ENCODE results near the gene SLC7A8. TPM values are rescaled to one million over a fixed set of nuclear protein-coding genes. Genes with fewer than 3 reads are reported as not detected.

The SLC7A8 gene
- total RNA-seq, 3 donors from 2014 or later: 0.81 to 1.5 (median 1.4) TPM

DNA sequence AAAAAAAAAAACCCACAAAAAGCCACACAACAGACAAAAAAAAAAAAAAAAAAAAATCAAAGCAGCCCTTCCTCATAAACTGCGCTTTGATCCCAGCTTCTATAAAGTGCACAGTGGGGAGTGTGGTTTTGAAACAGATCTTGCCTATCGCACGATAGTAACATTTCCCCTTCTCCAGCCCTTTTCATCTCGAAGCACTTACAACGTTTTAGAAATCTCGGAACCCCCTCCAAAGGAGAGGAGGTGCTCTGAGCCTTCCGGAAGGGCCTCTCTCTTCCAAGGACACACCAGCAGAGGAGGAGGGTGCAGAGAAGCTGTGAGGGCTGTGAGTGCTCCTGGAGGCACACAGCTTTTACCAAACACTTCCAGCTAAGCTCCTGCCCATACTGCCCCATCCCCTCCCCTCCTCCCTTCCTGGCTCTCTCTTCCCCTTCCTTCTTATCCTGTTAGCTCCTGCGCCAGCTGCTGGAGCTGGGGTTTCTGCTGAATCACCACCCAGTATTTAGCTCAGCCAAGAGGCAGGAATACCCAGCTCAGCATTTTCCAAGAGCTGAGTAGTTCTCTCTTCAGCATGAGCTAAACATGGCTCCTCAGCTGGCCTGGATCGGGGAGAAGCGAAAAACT lies 28.4 kb downstream of the SLC7A8 start:
- DNase-seq (no peak), ATAC-seq (no peak)
- H3K4me3 Mint-ChIP-seq: no peak overlapping the region
- peaks cover 24% of the 10 kb centered on the region for H3K4me1 Mint-ChIP-seq (ENCODE audit: low read depth)
- no peaks in the 10 kb centered on the region for H3K36me3 Mint-ChIP-seq (ENCODE audit: insufficient read depth)
- H3K9me3 Mint-ChIP-seq: no peaks in the 10 kb centered on the region
- peaks cover 9% of the 10 kb centered on the region for H3K27me3 Mint-ChIP-seq (ENCODE audit: low read depth)

DNA sequence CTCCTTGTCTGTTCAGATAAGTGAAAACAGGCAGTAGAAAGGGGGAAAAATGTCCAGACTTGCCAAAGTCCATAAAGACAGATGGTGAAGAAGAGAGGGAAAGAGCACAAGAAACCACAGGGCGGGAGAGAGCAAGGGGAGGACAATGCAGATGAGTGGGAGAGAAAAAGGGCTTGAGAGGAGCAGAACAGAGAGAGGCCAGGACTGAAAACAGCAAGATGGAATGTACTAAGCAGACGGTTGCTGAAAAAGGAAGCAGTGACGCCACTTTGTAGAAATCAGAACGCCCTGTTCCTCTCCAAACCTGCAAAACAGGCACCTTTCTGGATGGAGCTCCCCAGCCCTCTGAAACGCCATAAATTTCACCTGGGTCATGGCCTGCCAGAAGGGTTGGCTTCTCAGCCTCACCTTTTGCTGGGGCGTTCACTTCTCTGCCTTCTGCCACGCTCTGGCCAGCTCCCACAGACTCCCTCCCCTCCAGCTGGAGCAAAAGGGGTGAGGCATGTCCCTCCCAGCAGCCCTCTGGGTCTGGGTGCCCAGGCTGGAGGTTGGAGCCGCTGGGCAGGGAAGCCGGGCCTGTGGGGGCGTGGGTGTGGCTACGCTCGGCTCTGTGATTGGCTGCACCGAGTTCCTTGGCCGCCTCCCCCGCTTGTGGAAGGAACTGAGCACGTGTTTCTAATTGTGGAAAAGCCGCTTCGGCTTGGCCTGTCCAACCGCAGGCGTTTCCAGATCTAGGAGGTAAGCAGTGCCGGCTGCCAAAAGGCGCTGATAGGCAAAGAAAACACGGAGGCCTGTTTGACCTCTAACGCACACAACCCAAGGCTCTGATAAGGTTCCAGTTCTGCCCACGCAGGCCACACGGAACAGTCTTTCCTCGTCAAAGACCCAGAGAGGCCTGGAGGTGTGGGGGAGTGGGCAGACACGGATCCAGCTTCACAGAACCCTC lies 29.3 kb downstream of the SLC7A8 start:
- ATAC-seq (no peak), DNase-seq (no peak)
- peaks cover 24% of the 10 kb centered on the region for H3K4me1 Mint-ChIP-seq (ENCODE audit: low read depth)
- H3K27me3 Mint-ChIP-seq (ENCODE audit: low read depth): peaks cover 8% of the 10 kb centered on the region
- no peaks in the 10 kb centered on the region for H3K9me3 Mint-ChIP-seq
- H3K4me3 Mint-ChIP-seq: peak overlapping the region; percentile 30
- H3K36me3 Mint-ChIP-seq (ENCODE audit: insufficient read depth): no peaks in the 10 kb centered on the region

DNA sequence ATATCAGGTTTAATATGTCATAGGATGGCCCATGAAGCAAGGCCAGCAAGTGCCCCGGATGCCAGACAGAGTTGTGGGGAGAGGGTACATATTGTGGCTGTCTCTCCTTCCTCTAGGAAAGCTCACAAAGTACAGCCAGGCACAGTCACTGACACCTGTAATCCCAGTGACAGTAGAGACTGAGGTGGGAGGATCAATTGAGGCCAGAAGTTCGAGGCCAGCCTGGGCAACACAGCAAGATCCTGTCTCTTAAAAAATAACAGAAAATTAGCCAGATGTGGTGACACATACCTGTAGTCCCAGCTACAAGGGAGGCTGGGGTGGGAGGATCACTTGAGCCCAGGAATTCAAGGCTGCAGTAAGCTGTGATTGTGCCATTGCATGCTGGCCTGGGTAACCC lies 32.1 kb downstream of the SLC7A8 start:
- ATAC-seq: no peak
- Mint-ChIP-seq H3K4me3 (no peak overlapping the region), H3K9me3 (no peaks in the 10 kb centered on the region), H3K36me3 (ENCODE audit: insufficient read depth) (no peaks in the 10 kb centered on the region), H3K4me1 (ENCODE audit: low read depth) (peaks cover 23% of the 10 kb centered on the region), H3K27me3 (ENCODE audit: low read depth) (peaks cover 14% of the 10 kb centered on the region)
- DNase-seq: no peak

DNA sequence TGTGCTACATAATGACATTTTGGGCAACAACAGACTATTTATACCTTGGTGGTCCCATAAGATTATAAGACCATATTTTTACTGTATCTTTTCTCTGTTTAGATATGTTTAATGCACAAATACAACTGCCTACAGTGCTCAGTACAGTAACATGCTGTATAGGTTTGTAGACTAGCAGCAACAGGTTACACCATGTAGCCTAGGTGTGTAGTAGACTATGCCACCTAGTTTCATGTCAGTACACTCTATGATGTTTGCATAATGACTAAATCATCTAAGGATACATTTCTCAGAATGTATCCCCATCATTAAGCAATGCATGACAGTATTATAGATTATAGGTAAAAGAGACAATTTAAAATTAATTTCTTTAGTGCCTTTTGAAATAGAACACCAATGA lies 33.7 kb downstream of the SLC7A8 start:
- Mint-ChIP-seq H3K27me3 (ENCODE audit: low read depth) (peaks cover 20% of the 10 kb centered on the region), H3K36me3 (ENCODE audit: insufficient read depth) (no peaks in the 10 kb centered on the region), H3K9me3 (no peaks in the 10 kb centered on the region), H3K4me3 (no peak overlapping the region), H3K4me1 (ENCODE audit: low read depth) (peaks cover 13% of the 10 kb centered on the region)
- ATAC-seq: no peak
- no peak for DNase-seq

DNA sequence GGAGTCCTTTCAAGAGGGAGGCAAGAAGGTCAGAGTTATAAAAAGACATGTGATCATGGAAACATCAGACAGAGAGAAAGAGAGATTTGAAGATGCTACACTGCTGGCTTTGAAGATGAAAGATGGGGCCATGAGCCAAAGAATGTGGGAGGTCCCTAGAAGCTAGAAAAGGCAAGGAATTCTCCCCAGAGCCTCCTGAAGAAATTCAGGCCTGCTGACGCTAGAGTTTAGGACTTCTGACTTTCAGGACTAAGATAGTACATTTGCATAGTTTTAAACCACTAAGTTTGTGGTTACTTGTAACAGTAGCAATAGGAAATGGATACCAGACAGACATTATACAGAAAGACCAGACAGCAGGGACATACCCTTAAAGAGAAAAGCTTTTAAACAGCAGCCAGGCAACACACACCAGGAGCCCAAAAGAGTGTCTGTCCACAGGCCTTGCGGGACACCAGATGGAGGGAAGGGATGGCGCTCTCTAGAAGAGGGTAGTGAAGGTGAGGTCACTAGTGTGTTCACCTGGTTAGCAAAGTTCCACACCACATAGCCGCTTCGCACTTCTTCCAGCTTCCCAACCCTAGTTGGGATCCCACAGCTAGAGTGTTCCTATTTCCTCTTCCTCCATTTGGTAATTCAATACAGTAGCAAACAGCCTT lies 34.7 kb downstream of the SLC7A8 start:
- H3K4me3 Mint-ChIP-seq: no peak overlapping the region
- no peaks in the 10 kb centered on the region for H3K9me3 Mint-ChIP-seq
- H3K4me1 Mint-ChIP-seq (ENCODE audit: low read depth): peaks cover 7% of the 10 kb centered on the region
- DNase-seq: no peak
- H3K36me3 Mint-ChIP-seq (ENCODE audit: insufficient read depth): no peaks in the 10 kb centered on the region
- ATAC-seq: no peak
- H3K27me3 Mint-ChIP-seq (ENCODE audit: low read depth): peaks cover 20% of the 10 kb centered on the region

DNA sequence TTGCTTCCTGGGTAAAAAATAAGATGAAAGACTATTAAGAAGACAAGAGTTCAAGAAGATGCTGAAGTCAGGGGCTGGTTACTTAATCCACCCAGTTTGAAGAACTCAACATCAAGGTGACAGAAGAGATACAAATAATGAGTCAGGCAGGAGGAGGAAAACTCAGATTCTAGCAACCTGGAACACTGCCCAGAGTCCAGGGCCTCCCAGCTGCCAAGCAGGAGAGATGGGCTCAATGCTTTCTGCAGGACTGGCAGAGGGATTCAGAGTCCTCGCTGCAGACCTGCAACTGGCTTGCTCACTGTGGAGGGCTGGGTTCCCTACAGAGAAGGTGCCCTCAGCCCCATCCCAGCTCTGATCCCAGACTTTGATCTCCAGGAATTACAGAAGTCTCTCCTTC lies 35.8 kb downstream of the SLC7A8 start:
- H3K27me3 Mint-ChIP-seq (ENCODE audit: low read depth): peaks cover 20% of the 10 kb centered on the region

DNA sequence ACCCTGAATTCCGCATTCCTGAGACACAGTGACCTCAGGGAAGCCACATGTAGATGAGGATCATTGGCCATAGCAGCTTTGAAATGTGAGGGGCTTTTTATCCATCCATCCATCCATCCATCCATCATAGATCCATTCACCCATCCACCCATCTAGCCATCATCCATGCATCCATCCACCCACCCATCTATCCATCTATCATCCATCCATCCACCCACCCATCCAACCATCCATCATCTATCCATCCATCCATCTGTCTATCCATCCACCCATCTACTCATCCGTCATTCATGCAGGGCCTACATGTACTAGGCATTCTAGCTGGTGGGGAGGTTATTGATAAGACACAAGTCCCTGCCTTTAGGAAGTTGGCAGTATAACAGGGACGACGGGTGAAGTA lies 36.5 kb downstream of the SLC7A8 start:
- Mint-ChIP-seq H3K4me3 (no peak overlapping the region), H3K4me1 (ENCODE audit: low read depth) (no peaks in the 10 kb centered on the region), H3K9me3 (no peaks in the 10 kb centered on the region), H3K27me3 (ENCODE audit: low read depth) (peaks cover 20% of the 10 kb centered on the region), H3K36me3 (ENCODE audit: insufficient read depth) (no peaks in the 10 kb centered on the region)
- no peak for DNase-seq
- ATAC-seq: no peak

More for the DNA sequence above, 35.8 kb downstream of the SLC7A8 start:
- Mint-ChIP-seq H3K9me3 (no peaks in the 10 kb centered on the region), H3K4me1 (ENCODE audit: low read depth) (no peaks in the 10 kb centered on the region), H3K4me3 (no peak overlapping the region), H3K36me3 (ENCODE audit: insufficient read depth) (no peaks in the 10 kb centered on the region)
- no peak for ATAC-seq
- DNase-seq: no peak

DNA sequence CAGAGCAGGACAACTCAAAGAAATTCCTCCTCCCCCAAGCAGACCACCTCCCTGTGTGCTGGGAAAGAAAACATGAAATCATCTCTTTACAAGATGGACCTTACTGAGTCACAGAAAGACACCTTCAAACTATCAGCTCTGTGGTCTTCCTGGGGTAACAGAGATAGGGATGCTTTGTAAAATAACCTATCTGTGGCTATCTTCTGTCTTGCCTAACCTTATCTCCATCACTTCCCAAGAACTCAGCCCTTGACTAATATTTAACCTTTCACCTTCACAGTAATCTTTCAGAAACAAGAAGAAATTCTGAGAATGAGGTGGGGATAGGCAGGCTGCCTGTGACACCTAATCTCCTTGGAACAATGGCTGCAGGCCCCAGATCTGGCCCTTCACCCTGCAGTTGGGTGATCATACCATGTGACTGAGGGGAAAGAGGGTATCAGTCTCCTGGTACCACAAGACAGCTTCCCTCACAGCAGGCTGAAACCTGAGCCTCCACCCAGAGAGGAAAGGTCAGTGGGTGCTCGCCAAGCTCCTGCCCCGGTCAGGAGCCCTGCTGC lies 37.0 kb downstream of the SLC7A8 start:
- H3K9me3 Mint-ChIP-seq: no peaks in the 10 kb centered on the region
- H3K27me3 Mint-ChIP-seq (ENCODE audit: low read depth): peaks cover 20% of the 10 kb centered on the region
- no peak overlapping the region for H3K4me3 Mint-ChIP-seq
- no peaks in the 10 kb centered on the region for H3K4me1 Mint-ChIP-seq (ENCODE audit: low read depth)
- DNase-seq (no peak), ATAC-seq (no peak)
- no peaks in the 10 kb centered on the region for H3K36me3 Mint-ChIP-seq (ENCODE audit: insufficient read depth)

DNA sequence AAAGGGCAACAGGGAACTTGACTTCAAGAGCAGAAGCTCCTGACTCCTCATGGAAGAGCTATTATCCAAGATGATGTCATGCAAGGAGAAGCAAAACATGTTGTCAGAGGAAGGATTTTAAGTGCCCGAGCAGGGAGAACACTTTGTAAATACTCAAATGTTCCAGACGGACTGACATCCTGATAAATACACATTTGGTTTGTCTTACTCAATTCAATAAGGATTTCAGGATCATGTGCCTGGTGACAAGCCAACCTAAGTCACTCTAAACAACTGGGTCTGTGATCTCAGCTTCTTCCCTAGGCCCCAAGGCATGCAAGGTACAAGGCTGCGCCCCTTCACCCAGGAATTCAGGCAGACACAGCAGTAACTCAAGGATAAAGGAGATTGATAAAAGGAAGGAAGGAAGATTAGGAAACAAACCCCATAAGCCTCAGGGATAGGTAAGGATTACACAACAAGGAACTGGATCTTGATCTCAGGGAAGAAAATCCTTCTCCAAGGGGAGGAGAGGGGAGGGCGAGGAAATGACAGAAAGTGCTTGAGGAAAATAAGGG lies 37.6 kb downstream of the SLC7A8 start:
- H3K36me3 Mint-ChIP-seq (ENCODE audit: insufficient read depth): no peaks in the 10 kb centered on the region
- H3K9me3 Mint-ChIP-seq: no peaks in the 10 kb centered on the region
- DNase-seq (no peak), ATAC-seq (no peak)
- H3K4me1 Mint-ChIP-seq (ENCODE audit: low read depth): no peaks in the 10 kb centered on the region
- peaks cover 18% of the 10 kb centered on the region for H3K27me3 Mint-ChIP-seq (ENCODE audit: low read depth)
- no peak overlapping the region for H3K4me3 Mint-ChIP-seq

DNA sequence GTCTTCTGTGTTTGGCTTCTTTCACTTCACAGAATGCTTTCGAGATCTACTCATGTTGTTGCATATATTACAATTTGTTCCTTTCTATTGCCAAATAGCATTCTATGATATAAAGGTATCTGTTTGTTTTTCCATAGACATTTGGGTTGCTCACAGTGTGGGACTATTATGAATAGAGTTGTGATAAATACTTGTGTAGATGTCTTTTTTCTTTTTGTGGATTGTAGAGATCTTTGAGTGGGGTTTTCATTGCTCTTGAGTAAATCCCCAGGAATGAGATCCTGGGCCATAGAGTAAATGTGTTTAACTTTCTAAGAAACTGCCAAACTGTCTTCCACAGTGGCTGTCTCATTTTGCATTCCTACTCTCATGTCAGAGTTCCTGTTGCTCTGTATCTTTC lies 39.5 kb downstream of the SLC7A8 start:
- Mint-ChIP-seq H3K9me3 (no peaks in the 10 kb centered on the region), H3K27me3 (ENCODE audit: low read depth) (peaks cover 12% of the 10 kb centered on the region), H3K4me1 (ENCODE audit: low read depth) (no peaks in the 10 kb centered on the region), H3K36me3 (ENCODE audit: insufficient read depth) (no peaks in the 10 kb centered on the region), H3K4me3 (no peak overlapping the region)
- no peak for ATAC-seq
- no peak for DNase-seq

DNA sequence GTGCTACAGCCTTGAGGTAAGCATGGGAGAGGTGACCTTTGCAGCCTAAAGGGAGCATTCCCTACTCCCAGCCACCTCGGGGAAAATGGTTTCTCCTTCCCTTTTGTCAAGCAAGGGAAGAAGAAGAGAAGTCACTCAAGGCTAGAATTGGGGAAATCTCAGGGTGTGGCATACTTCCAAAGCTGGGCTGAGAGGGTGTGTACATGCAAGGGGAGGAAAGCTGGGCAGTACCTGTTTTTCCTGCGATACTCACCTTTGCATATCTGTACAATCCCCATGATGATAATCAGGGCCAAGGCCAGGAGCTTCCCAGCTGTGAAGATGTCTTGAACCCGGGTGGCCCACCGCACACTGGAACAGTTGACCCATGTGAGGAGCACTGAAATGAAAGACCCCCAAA lies 40.6 kb downstream of the SLC7A8 start:
- Mint-ChIP-seq H3K36me3 (ENCODE audit: insufficient read depth) (no peaks in the 10 kb centered on the region), H3K4me3 (no peak overlapping the region), H3K9me3 (no peaks in the 10 kb centered on the region), H3K27me3 (ENCODE audit: low read depth) (peaks cover 7% of the 10 kb centered on the region), H3K4me1 (ENCODE audit: low read depth) (no peaks in the 10 kb centered on the region)
- ATAC-seq: no peak
- no peak for DNase-seq

DNA sequence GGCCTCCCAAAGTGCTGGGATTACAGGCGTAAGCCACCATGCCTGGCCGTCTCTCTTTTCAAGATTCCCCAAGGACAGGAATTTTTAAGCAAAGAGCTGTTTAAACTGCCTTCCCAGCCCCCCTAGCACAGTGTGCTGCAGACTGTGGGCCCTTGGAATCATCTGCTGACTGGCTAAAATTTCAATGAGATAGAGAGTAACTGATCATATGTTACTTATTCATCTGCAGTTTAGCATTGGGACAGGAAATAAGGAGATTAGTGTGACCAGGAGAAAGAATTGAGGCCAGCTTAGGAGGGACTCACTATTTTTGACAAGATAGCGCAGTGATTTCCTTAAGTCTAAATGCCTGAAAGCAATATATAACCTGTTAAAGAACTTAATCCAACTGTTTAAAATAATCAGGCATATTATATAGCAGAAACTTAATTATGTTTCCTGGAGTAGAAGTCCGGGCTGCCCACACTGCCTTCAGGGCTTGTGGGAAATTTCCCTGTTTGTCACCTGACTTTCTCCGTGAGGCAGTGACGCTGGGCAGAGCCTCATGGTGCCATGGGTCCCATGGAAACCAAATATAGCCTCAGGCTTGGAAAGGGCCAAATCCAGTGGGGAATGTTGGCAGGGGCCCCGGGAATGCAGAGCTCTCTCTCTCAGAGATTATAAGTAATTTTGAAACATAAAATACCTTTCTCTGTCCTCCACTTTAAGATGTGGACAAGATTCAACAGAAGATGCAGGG lies 41.6 kb downstream of the SLC7A8 start:
- no peaks in the 10 kb centered on the region for H3K4me1 Mint-ChIP-seq (ENCODE audit: low read depth)
- DNase-seq: no peak

DNA sequence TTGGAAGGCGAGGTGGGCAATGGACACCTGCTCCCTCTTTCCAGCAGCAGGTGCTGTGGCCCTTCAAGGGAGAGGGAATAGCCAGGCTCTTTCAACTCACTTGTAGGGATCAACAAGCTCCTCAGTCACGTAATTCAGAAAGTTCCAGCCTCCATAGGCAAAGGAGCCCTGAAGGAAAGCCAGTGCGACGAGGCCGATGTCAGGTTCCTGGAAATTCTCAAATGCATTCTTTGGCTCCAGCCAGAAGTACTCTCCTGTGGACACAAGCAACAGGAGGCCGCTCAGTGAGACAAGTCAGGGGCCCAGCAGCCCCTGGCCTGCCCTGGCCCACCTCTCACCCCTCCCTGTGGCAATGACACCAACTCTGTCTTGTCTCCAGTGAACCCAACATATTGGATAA lies 43.1 kb downstream of the SLC7A8 start:
- DNase-seq (no peak), ATAC-seq (no peak)
- no peak overlapping the region for H3K4me3 Mint-ChIP-seq
- H3K9me3 Mint-ChIP-seq: no peaks in the 10 kb centered on the region
- H3K36me3 Mint-ChIP-seq (ENCODE audit: insufficient read depth): no peaks in the 10 kb centered on the region
- H3K4me1 Mint-ChIP-seq (ENCODE audit: low read depth): no peaks in the 10 kb centered on the region
- no peaks in the 10 kb centered on the region for H3K27me3 Mint-ChIP-seq (ENCODE audit: low read depth)

More for the DNA sequence above, 41.6 kb downstream of the SLC7A8 start:
- peaks cover 6% of the 10 kb centered on the region for H3K27me3 Mint-ChIP-seq (ENCODE audit: low read depth)
- no peaks in the 10 kb centered on the region for H3K36me3 Mint-ChIP-seq (ENCODE audit: insufficient read depth)
- no peak overlapping the region for H3K4me3 Mint-ChIP-seq
- no peaks in the 10 kb centered on the region for H3K9me3 Mint-ChIP-seq
- ATAC-seq: no peak

DNA sequence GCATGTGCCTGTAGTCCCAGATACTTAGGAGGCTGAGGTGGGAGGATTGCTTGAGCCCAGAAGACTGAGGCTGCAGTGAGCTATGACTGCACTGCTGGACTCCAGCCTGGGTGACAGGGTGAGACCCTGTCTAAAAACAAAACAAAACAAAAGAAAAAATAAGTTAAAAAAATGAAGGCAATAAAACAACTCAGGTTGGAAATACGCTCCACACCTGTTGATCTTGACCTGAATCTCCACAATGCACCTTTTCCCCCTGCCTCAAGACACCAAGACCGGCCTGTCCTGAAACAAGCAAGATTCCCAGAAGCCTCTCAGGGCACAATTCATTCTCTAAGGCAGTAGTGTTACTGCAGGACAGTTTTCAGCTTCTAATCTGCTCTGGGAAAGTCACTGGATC lies 43.6 kb downstream of the SLC7A8 start:
- no peaks in the 10 kb centered on the region for H3K4me1 Mint-ChIP-seq (ENCODE audit: low read depth)
- no peaks in the 10 kb centered on the region for H3K27me3 Mint-ChIP-seq (ENCODE audit: low read depth)
- ATAC-seq (no peak), DNase-seq (no peak)
- H3K4me3 Mint-ChIP-seq: no peak overlapping the region
- no peaks in the 10 kb centered on the region for H3K36me3 Mint-ChIP-seq (ENCODE audit: insufficient read depth)
- H3K9me3 Mint-ChIP-seq: no peaks in the 10 kb centered on the region

Measured in activated T-cell treated with anti-CD3 and anti-CD28 coated beads, Interleukin-2, amount 50 U/mL, for 4 hours (primary cell).